ENCODE results near the gene LYZL1. TPM values are rescaled to one million over a fixed set of nuclear protein-coding genes. Genes with fewer than 3 reads are reported as not detected.

LYZL1 gene
- polyA plus RNA-seq, 1 of the 3 experiments (the other 2 are of a cell fraction): not detected

GRCh38 chr10:29304264-29304994, 15.6 kb downstream of the LYZL1 start:
- no peaks in the 10 kb centered on the region for H3K79me2 ChIP-seq (ENCODE audit: insufficient read depth)
- CTCF ChIA-PET: interaction anchor here (0.5 to 7.4 kb wide), 73 partner anchors 9 to 862 kb away, joined by 3 to 133 read pairs (median 4); partner anchors contain the start of genes BAMBI and LYZL1
- H3K27me3 ChIP-seq (ENCODE audit: insufficient read depth): no peaks in the 10 kb centered on the region
- peaks cover 8% of the 10 kb centered on the region; the same call in 1 of the 2 replicates for H3K9me3 ChIP-seq
- peak overlapping the region in 1 of 2 experiments; percentile 66; a peak in 2 of 4 replicates for H3K27ac ChIP-seq (ENCODE audit: low read depth in 2 of 2, low read length in 1 of 2)
- H3K9ac ChIP-seq: no peak overlapping the region
- H2AFZ ChIP-seq (ENCODE audit: low read depth): no peak overlapping the region
- no peaks in the 10 kb centered on the region for H4K20me1 ChIP-seq (ENCODE audit: insufficient read depth)
- POLR2A ChIA-PET: no interaction called here
- no peak overlapping the region; a peak in 1 of 4 replicates for H3K4me3 ChIP-seq (ENCODE audit: low read depth in 2 of 2, low read length in 1 of 2)
- no peak overlapping the region for H3K4me2 ChIP-seq
- DNase-seq: peak; percentile 80
- 36% methylated on average over 6 of the region's 6 CpGs for WGBS (ENCODE audit: low lambda C conversion rate)
- H3K36me3 ChIP-seq (replicated peaks in 1 of 2; ENCODE audit: control insufficient read depth in 1 of 2, insufficient read depth in 2 of 2, low read length in 1 of 2): no peaks in the 10 kb centered on the region
- H3K9me2 ChIP-seq: no peaks in the 10 kb centered on the region
- H3K4me1 ChIP-seq (ENCODE audit: control insufficient read depth in 1 of 2, insufficient read depth in 2 of 2, low read depth in 1 of 2, low read length in 1 of 2): peaks cover 0 to 3% of the 10 kb centered on the region in 2 experiments; a peak in 1 of 4 replicates
- no peak for TF ChIP-seq POLR2AphosphoS5 (IDR thresholded peaks at IDR 0.05; ENCODE audit: low read depth, low read length)
- no peak for TF ChIP-seq JUND (IDR thresholded peaks at IDR 0.05)
- no peak for TF ChIP-seq FOXM1 (IDR thresholded peaks at IDR 0.05; ENCODE audit: low read depth)
- TF ChIP-seq SMC3 (IDR thresholded peaks at IDR 0.05; ENCODE audit: low read depth, low read length): peak; percentile 92
- TF ChIP-seq RCOR1 (IDR thresholded peaks at IDR 0.05; ENCODE audit: low read length): 0 out of 2 replicates have a peak, but pooled peaks have one; percentile 9
- no peak for TF ChIP-seq TEAD4 (IDR thresholded peaks at IDR 0.05; ENCODE audit: borderline replicate concordance, insufficient read depth)
- TF ChIP-seq MAX (IDR thresholded peaks at IDR 0.05; ENCODE audit: low read depth): no peak
- TF ChIP-seq MEF2A (IDR thresholded peaks at IDR 0.05; ENCODE audit: borderline replicate concordance, low read depth): no peak
- peak; percentile 97 for TF ChIP-seq RAD21 (IDR thresholded peaks at IDR 0.05; ENCODE audit: low read length)
- TF ChIP-seq TCF12 (IDR thresholded peaks at IDR 0.05): no peak
- TF ChIP-seq CHD2 (IDR thresholded peaks at IDR 0.05; ENCODE audit: low read length, partially characterized antibody): peak; percentile 12
- no peak for TF ChIP-seq MXI1 (IDR thresholded peaks at IDR 0.05; ENCODE audit: low read depth, low read length)
- TF ChIP-seq CTCF (IDR thresholded peaks at IDR 0.05): peak; percentile 85
- TF ChIP-seq NFIC (IDR thresholded peaks at IDR 0.05; ENCODE audit: borderline replicate concordance): no peak
- no peak for TF ChIP-seq GABPA (IDR thresholded peaks at IDR 0.05; ENCODE audit: low read depth)
- TF ChIP-seq RXRA (IDR thresholded peaks at IDR 0.05; ENCODE audit: borderline replicate concordance, low read depth): no peak
- TF ChIP-seq REST (IDR thresholded peaks at IDR 0.05; ENCODE audit: low read depth, low read length): no peak
- TF ChIP-seq FOXJ3 (CRISPR knock-in tag; IDR thresholded peaks at IDR 0.05): no peak
- H3F3A ChIP-seq (replicated peaks; ENCODE audit: insufficient read depth): no peaks in the 10 kb centered on the region

Data from SK-N-SH (cell line).